ENCODE results near the gene MLF1.

DNA sequence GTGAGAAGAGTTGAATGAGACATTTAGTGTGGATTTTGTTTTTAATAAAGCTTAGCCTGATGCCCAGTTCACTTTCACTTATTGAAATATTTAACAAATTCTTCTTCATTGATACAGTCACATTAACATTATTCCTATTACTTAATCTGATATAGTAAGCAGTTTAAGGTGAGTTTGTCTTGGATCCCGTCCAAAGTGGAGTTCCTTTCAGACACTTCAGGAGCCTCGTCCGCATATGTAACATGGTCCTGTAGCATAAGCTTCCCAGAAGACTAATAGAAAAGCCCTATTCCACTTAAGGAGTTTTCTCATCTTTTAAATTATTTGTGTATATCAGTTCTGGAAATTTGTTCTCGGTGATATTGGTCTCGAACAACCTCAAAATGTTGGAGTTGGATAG is 39.7 kb upstream of the MLF1 start:
- TF ChIP-seq CTCF (IDR thresholded peaks at IDR 0.05) (no peak), CBFB (CRISPR knock-in tag; IDR thresholded peaks at IDR 0.05; ENCODE audit: low read depth) (no peak), SP1 (CRISPR knock-in tag; conservative IDR thresholded peaks at IDR 0.05) (no peak), IRF2 (CRISPR knock-in tag; IDR thresholded peaks at IDR 0.05; ENCODE audit: borderline replicate concordance, low read depth) (no peak), TCF7 (CRISPR knock-in tag; IDR thresholded peaks at IDR 0.05; ENCODE audit: low read depth) (no peak), JAZF1 (CRISPR knock-in tag; IDR thresholded peaks at IDR 0.05) (no peak), ZNF263 (CRISPR knock-in tag; IDR thresholded peaks at IDR 0.05; ENCODE audit: low read depth) (no peak), ATF3 (CRISPR knock-in tag; conservative IDR thresholded peaks at IDR 0.05) (no peak), KAT7 (CRISPR knock-in tag; IDR thresholded peaks at IDR 0.05; ENCODE audit: borderline replicate concordance) (no peak)
- TF ChIP-seq, protein P1, sequence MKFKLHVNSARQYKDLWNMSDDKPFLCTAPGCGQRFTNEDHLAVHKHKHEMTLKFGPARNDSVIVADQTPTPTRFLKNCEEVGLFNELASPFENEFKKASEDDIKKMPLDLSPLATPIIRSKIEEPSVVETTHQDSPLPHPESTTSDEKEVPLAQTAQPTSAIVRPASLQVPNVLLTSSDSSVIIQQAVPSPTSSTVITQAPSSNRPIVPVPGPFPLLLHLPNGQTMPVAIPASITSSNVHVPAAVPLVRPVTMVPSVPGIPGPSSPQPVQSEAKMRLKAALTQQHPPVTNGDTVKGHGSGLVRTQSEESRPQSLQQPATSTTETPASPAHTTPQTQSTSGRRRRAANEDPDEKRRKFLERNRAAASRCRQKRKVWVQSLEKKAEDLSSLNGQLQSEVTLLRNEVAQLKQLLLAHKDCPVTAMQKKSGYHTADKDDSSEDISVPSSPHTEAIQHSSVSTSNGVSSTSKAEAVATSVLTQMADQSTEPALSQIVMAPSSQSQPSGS (CRISPR knock-in tag; IDR thresholded peaks at IDR 0.05; ENCODE audit: borderline replicate concordance, low read depth), result no peak

All from WTC11 (cell line).